HG03045 (cell line): ENCODE data around the gene DYNLT2.
A peak's percentile ranks its signal among the peaks of the same experiment; 100 is the strongest.

Experiments
- ATAC-seq: cut with Tn5 transposase; IDR thresholded peaks from one replicate; pipeline ENCODE4 v1.9.1; 2021; ENCODE audit warnings: mild to moderate bottlenecking, moderate library complexity; ENCODE audit not compliant: unreplicated experiment

The DYNLT2 gene, protein sequence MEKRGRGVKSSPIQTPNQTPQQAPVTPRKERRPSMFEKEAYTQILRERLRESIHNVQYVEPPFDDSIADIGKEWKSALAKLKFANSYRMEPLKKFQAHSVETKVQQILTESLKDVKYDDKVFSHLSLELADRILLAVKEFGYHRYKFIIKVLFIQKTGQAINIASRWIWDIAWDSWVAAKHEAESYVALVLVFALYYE

DNA sequence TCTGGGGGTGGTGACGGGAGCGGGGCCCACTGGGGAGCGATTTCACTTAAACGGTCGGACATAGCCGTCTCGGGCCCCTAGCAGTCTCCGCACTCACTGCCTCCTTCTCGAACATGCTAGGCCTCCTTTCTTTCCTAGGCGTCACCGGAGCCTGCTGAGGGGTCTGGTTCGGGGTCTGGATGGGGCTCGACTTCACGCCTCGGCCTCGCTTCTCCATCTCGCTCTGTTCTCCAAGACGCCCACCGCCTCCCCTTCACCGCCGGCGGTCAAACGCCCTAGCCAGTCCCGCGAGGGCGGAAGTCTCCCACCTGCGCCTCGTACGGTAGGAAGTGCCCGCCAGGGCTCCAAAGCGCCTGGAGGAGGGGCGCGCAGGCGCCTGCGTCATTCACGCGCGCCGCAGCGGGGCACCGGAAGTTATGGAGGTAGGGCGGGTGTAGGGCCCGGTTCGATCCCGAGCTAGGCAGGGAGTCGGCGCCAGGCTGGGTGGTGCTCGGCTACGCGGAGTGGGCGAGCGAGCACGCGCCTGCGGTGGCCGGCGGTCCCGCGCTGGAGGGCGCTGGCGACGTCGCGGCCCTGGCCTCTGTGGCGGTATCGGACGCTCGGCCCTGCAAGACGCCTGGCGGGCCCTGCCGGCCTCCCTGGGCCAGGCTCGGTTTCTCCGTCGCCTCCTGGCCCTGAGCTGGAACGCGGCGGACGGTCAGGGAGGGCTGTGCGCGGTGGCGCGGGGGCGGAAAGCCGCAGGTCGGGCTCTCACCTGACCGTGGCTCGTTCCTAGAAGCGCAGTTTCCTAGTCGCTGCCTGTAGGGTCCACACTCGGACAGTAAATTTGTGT, at the start of gene DYNLT2, which contains the start of gene ERMARD:
DYNLT2 (minus strand) TSS at position 331 of the 832 bp plus-strand sequence; CDS start at position 217, 114 bp downstream.
ERMARD (plus strand) TSS at position 381 of the 832 bp plus-strand sequence; CDS start at position 417, 36 bp downstream.
- ATAC-seq: peak; percentile 96

DNA sequence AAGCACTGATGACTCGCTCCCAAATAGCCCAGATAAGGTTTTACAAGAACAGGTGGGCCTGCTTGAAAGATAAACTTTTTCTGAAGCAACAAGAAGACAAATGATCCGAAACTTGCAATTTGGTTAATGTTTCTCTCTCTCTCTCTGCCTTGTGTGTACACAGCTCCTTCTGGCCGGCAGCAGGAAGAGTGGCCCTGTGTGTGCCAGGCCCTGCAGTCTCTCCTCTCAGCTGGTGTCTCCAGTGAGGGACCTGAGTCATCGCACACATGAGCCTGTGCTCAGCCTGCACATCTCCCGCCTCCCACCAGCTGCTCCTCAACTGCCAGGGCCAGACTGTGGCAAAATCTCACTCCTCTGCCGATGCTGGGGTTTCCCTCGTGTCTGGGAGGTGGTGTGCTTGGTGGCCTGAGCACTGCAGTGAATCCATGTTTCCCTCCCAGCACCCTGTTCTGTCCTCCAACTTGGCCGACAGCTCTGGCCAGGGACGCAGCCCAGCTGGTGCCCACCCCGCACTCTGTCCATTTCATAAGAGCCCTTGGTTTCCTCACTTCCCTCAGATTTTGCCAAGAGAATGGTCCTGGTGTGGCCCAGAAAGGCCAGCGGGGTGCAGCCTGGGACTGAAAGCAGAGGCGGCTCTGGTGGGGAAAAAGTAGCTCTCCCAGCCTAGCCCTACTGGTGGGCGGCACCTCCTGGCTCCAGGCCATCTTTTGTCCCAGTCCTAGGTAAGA, 49.5 kb upstream of the DYNLT2 start:
- no peak for ATAC-seq

DNA sequence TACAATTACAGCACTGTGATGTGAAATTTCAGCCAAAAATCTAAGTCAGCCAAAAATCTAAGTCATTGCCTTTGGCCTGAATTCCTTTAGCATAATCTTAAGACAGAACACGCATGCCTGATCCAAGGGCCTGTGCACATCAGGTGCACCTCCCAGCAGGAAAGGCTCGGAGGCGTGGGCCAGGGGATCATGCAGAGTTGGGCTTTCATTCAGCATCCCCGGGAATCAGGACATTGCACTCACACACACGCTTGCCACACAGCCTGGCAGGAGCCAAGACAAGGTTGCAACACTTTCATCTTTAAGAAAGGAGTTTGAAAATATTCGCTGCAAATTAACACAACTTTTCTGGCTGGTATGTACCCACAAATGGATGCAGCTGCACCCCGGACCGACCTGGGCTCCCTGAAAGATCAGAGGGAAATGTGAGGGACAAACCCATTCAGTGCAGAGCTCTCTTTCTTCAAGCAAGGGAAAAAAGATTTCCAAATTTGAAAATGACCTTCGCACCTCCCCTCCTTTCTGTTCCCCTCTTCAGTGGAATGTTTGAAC, 48.8 kb upstream of the DYNLT2 start:
- ATAC-seq: no peak

DNA sequence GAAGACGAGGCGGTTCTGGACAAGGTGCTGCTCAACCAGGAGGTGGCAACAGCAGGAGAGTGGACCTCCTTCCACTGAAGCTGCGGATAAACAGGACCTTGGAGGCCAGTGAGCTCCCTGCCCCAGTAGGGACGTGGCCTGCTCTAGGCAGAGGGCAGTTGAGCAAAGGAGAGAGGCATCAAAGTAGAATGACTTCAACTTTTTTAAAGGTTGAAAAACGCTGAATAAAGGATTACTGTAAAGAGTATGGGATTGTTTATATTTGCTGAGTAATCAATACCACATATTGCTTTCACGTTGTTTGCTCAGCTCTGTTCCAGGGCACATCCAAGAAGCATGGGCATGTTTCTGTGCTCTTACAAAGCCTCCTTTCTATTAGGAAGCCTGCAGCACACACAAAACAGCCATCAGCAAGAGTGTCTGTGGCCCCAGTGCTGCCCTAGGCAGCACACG, 48.1 kb upstream of the DYNLT2 start:
- ATAC-seq: no peak

DNA sequence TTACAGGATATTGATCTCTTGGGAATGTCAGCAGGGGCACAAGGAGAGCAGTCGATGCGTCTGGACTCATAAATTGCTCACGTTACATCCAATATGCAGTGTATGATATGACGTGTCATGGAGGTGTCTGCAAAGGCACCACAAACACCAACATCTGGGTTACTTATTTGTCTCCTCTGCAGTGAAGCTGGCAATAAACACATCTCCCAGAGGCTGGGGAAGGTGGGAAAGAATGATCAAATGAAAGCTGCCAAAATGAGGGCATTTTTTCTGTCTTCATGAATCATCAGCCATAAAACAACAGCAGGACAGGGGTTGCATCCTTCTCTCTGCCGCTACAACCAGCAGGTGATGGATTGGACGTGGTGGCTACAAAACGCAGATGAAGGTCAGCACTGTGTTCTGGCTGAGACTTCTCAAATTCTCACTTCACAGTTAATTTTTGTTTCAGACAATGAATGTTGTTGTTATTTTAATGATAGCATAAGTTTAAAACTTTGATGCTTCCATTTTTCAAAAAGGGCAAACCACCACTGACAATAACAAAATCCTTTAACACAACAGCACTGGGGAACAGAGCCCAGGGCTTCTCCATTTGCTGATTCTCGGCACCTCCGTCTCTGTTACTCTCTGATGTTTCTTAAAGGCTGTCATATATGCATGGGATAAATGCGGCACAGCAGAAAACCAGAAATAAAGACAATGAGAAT, 47.5 kb upstream of the DYNLT2 start:
- no peak for ATAC-seq

DNA sequence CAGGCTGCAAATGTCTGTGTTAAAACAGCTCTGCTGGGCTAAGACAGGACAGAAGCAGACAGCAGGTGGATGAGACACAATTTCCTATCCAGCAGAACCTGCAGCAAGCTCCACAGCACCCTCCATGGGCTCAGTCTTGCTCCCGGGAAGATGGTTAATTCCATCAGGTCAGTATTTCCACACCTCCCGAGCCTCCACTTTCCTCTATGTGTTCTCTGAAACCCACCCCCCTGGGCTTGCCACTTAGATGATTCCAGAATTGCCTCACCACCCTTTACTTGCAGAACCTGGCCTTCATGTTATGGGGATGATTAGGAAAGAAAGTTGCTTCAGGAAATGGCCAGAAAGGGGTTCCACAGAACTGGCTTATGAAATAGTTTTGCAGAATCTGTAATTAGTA, 43.8 kb upstream of the DYNLT2 start:
- no peak for ATAC-seq

DNA sequence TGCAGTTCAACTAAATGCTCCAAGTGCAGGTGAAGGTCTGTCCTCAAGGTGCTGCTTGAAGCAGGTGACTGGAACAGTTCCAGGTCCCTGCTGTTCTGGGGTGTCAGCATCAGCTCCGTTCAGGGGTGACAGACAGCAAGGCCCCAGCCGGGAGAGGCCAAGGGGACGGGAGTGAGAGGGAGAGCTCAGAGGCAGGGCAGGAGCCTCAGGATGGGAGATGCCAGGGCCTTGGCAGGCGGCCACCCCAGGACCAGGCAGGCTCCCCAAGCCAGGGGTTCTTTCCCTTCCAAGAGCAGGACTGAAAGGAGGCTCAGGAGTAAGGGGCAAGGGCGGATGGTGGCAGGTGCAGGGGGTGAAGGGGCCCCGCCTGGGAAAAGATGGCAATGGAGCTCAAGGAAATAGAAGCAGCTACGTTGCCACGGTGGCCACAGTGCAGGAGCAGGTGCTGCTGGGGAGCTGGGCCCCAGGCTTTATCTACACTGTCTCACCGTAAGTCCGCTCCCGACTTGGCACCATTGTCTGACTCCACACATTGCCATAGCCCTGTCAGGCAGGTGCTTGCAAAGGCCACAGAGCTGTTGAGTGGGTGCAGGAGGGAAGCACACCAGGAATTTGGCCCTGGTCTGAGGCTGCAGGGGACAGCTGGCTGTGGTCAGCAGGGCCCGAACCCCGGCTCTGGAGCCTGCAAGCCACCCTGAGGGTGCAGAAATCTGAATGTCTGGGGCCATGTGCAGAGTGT, 43.1 kb upstream of the DYNLT2 start:
- ATAC-seq: no peak

DNA sequence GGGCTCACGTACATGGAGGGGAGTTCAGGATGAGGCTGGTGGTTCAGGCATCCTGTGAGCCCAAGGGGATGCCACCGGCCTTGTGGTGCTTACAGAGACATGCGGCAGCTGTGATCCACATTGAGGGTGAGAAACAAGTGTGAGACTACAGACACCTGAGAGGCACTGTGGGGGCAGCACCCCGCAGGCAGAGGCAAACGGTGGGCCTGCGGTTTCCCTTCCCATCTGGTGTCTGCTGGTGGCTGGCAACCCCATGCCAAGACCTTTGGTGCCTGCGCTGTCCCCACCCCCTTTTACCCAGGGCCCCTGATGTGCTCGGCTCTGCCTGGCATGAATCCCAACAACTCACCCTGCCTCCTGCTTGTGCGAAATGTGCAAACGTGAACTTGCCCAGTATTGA, 42.0 kb upstream of the DYNLT2 start:
- ATAC-seq: no peak

DNA sequence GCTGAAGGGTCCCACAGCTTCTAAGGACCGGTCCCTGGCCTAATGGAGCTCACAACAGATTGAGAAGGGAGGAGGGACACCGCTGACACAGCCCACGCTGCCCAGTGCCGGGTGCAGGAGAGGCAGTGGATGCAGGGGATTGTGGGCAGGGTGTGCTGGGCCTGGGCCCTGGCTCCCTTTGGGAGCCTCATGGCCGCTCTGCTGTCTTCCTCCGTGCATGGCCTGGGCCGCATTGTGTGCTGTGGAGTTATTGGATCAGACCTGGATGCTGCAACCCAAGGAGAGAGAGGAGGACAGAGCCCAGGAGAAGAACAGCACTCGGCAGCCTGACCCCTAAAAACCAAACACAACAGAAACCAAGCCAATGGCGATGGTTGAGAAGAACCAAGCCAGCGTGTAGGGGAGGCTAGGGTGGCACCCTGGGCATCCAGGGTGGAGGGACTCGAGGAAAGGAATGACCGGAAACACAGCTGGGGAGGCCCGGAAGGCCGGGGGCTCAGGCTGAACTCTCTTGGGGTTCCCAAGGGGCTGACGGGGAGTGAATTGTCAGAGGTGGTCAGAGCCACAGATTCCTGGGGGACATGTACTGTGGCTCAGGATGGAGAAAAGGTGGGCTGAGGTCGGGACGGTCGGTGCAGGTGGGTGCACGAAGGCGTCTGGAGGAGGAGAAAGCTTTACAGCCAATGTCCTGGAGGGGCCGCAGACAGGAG, 41.1 kb upstream of the DYNLT2 start:
- ATAC-seq: no peak

DNA sequence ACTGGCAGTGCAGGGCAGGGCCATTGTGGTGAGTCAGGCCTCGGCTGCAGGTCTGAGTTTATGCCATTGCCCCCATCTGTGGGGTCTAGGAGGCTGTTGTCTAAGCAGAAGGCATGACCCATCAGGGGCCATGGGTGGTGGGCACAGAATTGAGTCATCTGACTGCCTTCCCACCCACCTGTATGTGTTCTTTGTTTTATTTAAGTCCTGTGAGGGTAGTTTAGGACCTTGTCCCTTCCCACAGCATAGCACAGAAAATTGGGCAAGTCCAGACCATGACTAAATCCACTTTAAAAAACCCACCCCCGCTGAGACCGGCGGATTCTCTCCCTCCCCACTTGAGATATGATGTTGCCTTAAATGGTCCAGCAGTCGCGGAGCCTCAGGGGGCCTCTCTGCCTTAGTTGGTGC, 40.4 kb upstream of the DYNLT2 start:
- ATAC-seq: no peak

DNA sequence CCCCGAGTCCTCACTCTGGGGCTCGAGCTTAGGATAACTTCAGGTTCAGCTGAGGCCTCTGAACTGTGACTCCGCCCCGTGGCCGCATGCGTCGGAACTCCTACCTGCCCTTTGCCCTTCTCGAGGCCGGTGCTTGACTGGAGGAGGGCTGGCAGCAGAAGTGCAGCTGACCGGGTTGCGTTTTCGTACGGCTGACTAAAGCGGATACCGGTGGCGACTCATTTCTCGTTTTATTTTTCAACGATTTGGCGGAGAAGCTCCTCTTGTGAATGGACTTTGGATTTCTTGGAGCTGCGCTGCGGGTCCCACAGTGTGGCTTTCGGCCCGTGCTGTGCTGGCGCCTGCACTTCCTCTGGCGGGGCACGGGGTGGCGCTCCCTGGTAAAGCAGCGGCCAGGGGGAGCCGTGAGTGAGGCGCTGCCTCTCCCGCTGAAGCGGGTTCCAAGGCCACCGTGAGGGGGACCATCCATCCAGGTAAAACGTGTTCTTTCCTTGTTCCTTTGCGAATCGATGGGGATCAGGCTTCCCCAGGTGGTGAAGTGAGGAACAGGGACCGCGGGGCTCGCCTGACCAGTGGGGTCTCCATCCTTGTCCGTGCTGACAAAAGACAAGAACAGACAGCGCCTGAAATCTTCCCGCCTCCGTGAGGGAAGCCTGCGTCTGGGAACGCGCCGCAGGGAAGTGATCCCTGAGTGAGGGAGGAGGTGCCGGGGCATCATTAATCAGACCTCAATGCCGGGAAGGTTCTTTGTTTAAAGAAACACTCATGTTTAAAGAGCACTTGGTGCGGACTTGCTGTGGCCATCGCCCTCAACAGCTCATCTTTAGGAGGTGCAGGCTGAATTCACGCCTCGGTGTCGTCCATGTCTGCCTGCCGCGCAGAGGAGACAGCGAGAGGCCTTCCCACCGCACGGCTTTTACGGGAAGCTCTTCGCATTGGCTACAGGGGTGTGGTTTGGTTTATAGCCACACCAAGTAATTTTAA, 38.9 kb upstream of the DYNLT2 start:
- ATAC-seq: peak; percentile 94

DNA sequence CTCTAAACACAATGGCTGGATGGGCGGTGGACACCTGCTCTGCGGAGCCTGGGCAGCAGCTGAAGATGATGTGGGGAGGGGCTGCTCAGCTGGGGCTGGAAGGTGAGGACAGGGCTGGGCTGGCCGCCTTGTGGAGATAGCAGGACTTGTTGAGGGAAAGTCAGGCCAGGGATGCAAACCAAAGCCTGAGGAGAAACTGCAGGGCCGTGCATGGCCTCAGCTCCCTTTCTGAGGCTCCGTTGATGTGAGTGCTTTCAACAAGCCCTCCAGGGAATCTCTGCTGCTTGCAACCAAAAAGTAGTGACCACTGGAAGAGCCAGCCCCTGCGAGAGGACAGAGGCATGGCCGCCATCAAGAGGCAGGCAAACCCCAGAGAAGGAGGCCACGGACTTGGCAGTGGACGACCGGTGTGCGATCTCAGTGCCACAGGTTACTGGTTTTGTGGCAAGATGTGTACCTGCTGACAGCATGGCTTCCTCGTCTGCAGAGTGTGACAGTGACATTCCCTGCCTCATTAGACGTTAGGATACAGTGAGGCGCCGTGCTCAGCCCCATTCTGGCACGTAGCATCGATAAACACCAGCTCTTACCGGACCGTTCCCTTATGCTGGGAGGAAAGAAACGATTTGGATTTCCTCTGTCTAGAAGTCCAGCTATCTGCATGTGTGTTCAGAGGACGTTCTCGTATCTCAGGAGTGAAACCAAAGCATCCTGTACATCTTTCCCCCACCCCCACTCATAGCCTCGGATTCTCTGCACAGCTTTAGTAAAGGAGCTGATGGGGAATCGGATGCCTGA, 38.0 kb upstream of the DYNLT2 start:
- no peak for ATAC-seq

DNA sequence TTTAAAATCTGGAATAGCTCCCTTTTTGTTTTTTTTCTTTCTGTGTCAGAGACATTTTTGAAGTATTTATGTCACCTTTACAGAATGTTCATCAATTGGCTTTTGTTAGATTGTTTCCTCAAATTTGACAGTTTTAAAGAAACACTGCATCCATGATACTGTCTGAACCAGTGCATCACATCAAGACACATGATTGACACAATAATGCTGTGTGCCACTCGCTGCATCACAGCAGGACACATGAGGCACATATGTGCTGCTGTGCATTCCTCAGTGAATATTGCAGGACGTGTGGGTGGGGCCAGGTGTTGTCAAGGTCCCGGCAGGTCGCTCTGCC, 37.4 kb upstream of the DYNLT2 start:
- no peak for ATAC-seq

DNA sequence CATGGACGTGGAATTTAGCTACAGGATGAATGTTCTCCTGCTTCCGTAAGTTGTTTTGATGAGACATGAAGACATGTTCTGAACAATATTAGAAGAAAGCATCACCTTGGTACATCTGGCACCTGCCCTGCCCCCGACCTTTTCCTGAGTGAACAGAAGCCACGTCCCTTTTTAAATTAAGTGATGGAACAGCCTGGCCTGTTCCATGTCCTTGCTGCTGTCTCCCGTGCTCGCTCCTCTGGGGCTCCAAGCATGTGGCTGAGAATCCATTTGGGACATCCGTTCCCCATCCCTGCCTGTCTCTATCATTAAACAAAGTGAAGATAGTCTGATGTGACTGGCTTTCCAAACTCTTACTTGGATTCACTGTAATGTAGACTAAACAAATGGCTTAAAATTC, 36.4 kb upstream of the DYNLT2 start:
- no peak for ATAC-seq

DNA sequence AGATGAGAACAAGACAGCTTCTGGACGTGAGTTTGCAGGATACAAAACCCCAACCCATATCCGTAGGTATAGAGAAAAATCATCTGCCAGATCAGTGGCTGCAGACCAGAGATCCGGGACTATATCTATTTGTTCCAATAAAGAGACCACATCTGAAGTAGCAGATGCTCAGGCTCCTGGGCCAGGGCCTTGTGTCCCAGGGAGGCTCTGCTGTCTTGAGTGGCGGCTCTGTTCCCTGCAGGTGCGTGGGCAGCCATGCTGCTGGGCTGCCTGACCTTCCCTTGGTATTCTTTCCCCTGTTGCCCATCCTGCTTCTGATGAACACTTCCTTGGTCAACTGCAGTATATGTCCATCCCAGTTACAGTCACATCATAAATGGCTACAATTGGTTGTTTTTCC, 35.0 kb upstream of the DYNLT2 start:
- no peak for ATAC-seq

DNA sequence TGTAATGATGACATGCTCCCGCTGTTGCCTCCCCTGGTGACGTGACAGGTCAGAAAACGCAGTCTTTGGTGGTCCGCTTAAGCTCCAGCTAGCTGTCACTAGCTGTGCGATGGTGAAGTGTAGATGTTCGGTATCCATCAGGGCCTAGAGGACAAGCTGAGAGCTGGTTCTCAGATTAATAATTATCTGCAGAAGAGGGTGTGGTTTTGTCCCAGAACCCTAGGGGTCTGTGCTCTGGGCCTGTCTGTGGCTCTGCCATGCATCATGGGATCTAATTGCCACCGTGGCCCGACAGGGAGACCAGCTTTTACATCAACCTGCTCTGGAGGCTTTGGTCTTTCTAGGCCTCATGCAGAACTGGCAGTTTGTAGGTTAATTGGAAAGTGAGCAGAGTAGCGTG, 34.2 kb upstream of the DYNLT2 start:
- ATAC-seq: no peak

DNA sequence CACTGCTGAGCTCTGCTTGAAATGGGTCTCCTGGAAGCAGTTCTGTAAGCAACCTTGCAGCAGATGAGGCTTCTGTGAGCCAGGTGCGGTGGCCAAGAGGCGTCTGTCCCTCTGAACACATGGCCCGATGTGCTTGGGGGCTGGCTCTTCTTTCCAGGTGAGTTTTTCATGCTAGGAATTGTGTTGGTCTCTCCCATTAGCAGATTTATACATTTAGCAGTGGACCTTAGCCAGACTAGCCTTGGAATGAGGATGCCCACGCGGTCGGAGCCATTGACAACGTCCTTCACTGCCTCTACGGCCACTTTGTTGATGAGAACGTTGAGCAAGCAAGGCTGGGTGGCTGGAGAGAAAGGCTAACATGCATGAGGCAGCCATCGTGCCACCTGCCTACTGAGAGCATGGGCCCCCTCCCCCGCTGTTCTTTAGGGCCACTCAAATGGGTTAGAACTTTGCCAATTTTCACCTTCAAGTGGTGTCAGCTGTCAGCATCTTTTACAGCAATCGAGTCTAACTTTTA, 33.5 kb upstream of the DYNLT2 start:
- no peak for ATAC-seq
